Right kidney (tissue), 1 donor: ENCODE measurements around the gene LIFR.

ENCODE experiments used
- DNase-seq: peaks from one replicate; pipeline ENCODE4 v3.0.0-alpha.2; 2016

LIFR gene

GRCh38 chr5:38434966-38435705, 121.3 kb downstream of the LIFR start:
- DNase-seq, result no peak

DNA sequence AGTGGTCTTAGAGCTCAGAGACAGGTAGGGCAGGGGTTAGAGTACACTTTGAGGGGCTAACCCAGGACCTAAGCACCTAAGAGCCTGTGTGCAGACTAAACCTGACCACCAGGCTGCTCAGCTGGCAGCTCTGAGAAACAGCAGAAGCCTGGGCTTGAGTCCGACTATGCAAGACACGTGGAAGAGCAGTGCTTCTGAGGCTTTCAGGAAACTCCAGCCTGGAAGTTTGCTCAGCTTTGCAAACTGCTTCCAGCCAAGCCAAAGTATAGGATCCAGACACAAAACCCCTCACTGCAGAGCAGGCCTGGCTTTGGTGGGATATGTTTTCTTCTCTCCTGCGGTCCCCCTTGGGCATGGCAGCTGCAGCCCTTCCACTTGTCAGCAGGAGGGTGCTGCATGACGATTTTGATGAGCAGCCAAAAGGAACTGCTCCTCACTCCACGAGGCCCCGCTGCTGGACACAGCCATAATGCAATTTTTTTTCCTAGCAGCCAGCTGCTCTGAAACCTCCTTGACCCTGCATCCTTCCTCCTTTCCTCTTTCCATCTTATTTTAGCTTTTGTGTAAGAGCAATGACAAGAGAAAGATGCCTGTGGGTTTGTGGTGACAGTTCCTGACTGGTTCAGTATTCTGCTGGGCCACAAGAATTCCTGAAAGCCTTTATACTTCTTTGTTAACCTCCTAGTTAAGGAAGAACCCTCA, 123.1 kb downstream of the LIFR start:
- peak; percentile 64 for DNase-seq

GRCh38 chr5:38431242-38431853, 125.1 kb downstream of the LIFR start:
- DNase-seq, result no peak

DNA sequence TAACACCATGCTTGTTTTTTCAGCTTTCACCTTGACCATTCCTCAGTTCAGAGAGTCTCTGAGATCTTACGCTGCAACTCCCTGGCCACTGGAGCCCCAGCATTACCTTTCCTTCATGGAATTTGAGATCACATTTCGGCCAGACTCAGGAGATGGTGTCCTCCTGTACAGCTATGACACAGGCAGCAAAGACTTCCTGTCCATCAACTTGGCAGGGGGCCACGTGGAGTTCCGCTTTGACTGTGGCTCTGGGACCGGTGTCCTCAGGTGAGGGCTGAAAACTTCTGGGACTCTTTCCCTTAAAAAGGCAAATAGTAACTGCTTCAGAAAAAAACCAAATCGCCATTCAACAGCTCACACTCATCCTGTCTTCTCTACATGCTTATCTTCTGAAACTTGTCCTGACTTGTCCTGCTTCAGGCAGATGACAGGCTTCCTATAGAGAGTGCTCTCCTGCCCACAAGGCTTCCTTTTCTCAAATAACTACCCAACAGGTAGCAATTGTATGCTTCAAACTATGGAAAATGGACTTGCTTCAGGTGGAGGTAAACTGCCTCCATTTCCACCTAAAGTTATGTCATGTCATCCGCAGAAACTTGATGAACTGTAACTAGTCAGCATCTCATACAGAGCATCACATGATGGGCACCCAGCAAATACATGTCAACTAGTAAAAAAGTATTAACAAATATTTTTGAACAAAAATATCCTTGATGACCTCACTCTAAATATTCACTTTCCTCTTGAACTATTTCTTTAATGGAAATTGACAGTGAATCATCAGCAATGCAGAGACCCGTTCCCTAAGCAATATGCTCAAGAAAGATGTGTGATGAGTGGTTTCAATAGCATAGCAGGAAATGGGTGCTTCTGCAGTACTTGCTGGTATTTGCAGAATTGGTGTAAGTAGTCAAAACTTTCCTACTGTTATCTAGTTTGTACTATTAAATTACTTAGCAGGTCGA, 129.2 kb downstream of the LIFR start:
- no peak for DNase-seq

- DNase-seq, result no peak
Observed at GRCh38 chr5:38426490-38426889, 130.0 kb downstream of the LIFR start.
